ENCODE results near the gene SSBP2.

DNA sequence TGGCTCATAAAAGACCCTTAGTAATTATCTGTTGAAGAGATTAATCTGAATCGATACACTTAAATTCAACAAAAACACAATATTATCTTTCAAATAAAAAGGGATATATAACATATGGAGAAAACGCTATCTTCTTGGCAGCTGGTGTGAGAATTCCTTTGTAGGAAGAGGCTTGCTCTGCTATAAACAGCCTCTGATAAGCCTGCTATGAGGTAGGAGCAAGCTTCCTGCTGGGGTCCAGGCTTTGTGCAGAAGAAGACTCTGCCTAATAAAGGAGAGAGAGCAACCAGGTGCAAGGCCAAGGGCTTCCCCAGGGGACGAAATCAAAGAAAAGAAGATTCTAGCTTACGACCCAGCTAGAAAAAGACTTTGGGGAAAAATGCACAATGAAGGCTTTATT lies 43.3 kb upstream of the SSBP2 start:
- TF ChIP-seq, protein P1, sequence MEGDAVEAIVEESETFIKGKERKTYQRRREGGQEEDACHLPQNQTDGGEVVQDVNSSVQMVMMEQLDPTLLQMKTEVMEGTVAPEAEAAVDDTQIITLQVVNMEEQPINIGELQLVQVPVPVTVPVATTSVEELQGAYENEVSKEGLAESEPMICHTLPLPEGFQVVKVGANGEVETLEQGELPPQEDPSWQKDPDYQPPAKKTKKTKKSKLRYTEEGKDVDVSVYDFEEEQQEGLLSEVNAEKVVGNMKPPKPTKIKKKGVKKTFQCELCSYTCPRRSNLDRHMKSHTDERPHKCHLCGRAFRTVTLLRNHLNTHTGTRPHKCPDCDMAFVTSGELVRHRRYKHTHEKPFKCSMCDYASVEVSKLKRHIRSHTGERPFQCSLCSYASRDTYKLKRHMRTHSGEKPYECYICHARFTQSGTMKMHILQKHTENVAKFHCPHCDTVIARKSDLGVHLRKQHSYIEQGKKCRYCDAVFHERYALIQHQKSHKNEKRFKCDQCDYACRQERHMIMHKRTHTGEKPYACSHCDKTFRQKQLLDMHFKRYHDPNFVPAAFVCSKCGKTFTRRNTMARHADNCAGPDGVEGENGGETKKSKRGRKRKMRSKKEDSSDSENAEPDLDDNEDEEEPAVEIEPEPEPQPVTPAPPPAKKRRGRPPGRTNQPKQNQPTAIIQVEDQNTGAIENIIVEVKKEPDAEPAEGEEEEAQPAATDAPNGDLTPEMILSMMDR (IDR thresholded peaks at IDR 0.05; ENCODE audit: control extremely low read depth in 1 of 3, insufficient read depth in 1 of 3, low read depth in 1 of 3, low read length in 3 of 3), result no peak
- TF ChIP-seq POLR2A (IDR thresholded peaks at IDR 0.05; ENCODE audit: control extremely low read depth in 1 of 2, low read depth in 2 of 2, low read length in 2 of 2), result no peak
- no peak for TF ChIP-seq POLR2AphosphoS5 (IDR thresholded peaks at IDR 0.05; ENCODE audit: low read depth, low read length)
- no peak for TF ChIP-seq EZH2 (IDR thresholded peaks at IDR 0.05; ENCODE audit: low read depth, low read length, severe bottlenecking)
